Iris pigment epithelial cell (primary cell): Measurements from ENCODE around the gene CCP110.
A peak's percentile ranks its signal among the peaks of the same experiment; 100 is the strongest.

Experiments
- DNase-seq: peaks from one replicate; pipeline ENCODE4 v3.0.0-alpha.2; 2011; ENCODE audit warnings: low read depth

The CCP110 gene

GRCh38 chr16:19601083-19601976, 77.6 kb downstream of the CCP110 start:
- DNase-seq: peak; percentile 48
